Body of pancreas (tissue), 4 donors: Measurements from ENCODE around the gene TUFM.

Experiments used
- POLR2A ChIP-seq, 3 donors: fragments of 450-650 bp; IDR thresholded peaks; one replicate each; pipeline ENCODE4 v1.6.1; 2016; ENCODE audit warnings: antibody characterized with exemption in 3 of 3, mild to moderate bottlenecking in 2 of 3
- TF ChIP-seq, protein P1 (sequence below), 7 experiments: fragments of 450-650 bp in 4 of 7; fragments of 200-600 bp in 3 of 7; sonication (generic) in 3 of 7; IDR thresholded peaks; one replicate each; pipeline ENCODE4 v1.5.1; 2016 to 2019; ENCODE audit warnings: antibody characterized with exemption in 7 of 7

DNA sequence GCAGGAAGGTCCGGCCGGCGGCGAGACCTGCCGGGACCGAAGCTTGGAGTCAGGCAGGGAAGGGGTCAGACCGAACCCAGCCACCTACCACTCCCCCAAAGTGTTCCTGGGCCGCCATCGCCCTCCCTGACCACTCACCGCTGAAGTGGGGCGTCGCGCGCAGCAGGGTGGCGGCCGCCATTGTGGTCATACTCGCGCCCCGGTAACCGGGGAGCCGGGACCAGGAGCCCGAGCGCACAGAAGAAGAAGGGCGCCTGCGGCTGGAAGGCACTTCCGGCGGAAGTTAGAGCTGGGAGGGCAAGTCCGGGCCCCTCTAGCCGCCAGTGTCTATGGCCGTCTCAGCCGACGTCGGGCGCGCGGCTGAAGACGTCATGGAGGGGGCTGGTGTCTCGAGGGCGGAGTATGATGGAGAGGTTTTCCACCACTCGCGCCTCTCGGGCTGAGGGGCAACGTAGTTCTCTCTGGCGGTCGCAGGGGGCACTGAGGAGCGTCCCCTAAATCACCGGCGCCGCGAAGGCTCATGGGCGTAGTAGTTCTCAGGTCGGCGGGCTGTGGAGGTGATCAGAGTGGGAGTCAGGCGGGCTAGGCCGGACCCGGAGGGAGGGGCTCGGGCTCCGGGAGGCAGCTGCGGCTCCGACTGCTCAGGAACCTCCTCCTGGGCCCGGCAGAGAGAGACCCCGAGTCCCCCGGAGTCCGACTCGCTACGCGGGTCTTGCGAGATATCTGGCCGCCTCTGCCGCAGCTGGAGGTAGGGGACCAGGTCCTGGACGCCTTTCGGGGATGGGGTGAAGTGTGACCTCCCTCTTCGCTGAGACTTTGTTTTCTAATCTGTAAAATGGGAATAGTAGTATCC is at the start of gene TUFM:
- TF ChIP-seq, protein P1, sequence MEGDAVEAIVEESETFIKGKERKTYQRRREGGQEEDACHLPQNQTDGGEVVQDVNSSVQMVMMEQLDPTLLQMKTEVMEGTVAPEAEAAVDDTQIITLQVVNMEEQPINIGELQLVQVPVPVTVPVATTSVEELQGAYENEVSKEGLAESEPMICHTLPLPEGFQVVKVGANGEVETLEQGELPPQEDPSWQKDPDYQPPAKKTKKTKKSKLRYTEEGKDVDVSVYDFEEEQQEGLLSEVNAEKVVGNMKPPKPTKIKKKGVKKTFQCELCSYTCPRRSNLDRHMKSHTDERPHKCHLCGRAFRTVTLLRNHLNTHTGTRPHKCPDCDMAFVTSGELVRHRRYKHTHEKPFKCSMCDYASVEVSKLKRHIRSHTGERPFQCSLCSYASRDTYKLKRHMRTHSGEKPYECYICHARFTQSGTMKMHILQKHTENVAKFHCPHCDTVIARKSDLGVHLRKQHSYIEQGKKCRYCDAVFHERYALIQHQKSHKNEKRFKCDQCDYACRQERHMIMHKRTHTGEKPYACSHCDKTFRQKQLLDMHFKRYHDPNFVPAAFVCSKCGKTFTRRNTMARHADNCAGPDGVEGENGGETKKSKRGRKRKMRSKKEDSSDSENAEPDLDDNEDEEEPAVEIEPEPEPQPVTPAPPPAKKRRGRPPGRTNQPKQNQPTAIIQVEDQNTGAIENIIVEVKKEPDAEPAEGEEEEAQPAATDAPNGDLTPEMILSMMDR (IDR thresholded peaks at IDR 0.05): peak; percentile 41 to 81 (median 72)
- TF ChIP-seq POLR2A (IDR thresholded peaks at IDR 0.05): peak; percentile 26 to 71 (median 69)
